HEK293T (cell line): ENCODE data around the gene CLK2.

Experiments used
- CTCF ChIA-PET: fragments of 350-600 bp; formaldehyde crosslinking; extraction: SDS; loops from one replicate; lab custom pipeline; 2021; ENCODE audit warnings: antibody characterized with exemption, inconsistent platforms; lab: Yijun Ruan, JAX
- POLR2A ChIA-PET: fragments of 350-600 bp; formaldehyde crosslinking; extraction: SDS; loops from one replicate; lab custom pipeline; 2020; ENCODE audit warnings: antibody characterized with exemption, inconsistent platforms; lab: Yijun Ruan, JAX
- DNase-seq: peaks from one replicate; pipeline ENCODE4 v3.0.0; 2012; ENCODE audit warnings: mixed read lengths; ENCODE audit errors: extremely low spot score
- ARNT ChIP-seq: fragments of 450-650 bp; IDR thresholded peaks from 2 replicates; pipeline ENCODE4 v1.6.1; 2017; ENCODE audit warnings: mild to moderate bottlenecking
- BHLHE40 ChIP-seq: fragments of 450-650 bp; IDR thresholded peaks from 2 replicates; pipeline ENCODE4 v1.6.1; 2016; ENCODE audit warnings: mild to moderate bottlenecking, moderate library complexity, borderline replicate concordance
- CTBP1 ChIP-seq: fragments of 450-650 bp; IDR thresholded peaks from 2 replicates; pipeline ENCODE4 v1.6.1; 2016; ENCODE audit warnings: borderline replicate concordance
- ELF4 ChIP-seq: fragments of 450-650 bp; IDR thresholded peaks from 2 replicates; pipeline ENCODE4 v1.6.1; 2017; ENCODE audit warnings: antibody characterized with exemption
- FOXA1 ChIP-seq: fragments of 450-650 bp; IDR thresholded peaks from 2 replicates; pipeline ENCODE4 v1.6.1; 2016; ENCODE audit warnings: mild to moderate bottlenecking
- FOXK2 ChIP-seq: fragments of 450-650 bp; IDR thresholded peaks from 2 replicates; pipeline ENCODE4 v1.6.1; 2016; ENCODE audit warnings: mild to moderate bottlenecking
- FOXM1 ChIP-seq: fragments of 450-650 bp; IDR thresholded peaks from 2 replicates; pipeline ENCODE4 v1.6.1; 2017; ENCODE audit warnings: mild to moderate bottlenecking, borderline replicate concordance
- HDGF ChIP-seq: fragments of 450-650 bp; IDR thresholded peaks from 2 replicates; pipeline ENCODE4 v1.6.1; 2017; ENCODE audit warnings: antibody characterized with exemption, borderline replicate concordance
- L3MBTL2 ChIP-seq: fragments of 450-650 bp; conservative IDR thresholded peaks from 2 replicates; pipeline ENCODE4 v1.6.1; 2016; ENCODE audit warnings: mild to moderate bottlenecking
- LEF1 ChIP-seq: fragments of 450-650 bp; IDR thresholded peaks from 2 replicates; pipeline ENCODE4 v1.6.1; 2017; ENCODE audit warnings: mild to moderate bottlenecking, borderline replicate concordance
- NFRKB ChIP-seq: fragments of 450-650 bp; IDR thresholded peaks from 2 replicates; pipeline ENCODE4 v1.6.1; 2016; ENCODE audit warnings: mild to moderate bottlenecking, moderate library complexity
- PKNOX1 ChIP-seq: fragments of 450-650 bp; IDR thresholded peaks from 2 replicates; pipeline ENCODE4 v1.6.1; 2016
- SP1 ChIP-seq: fragments of 450-650 bp; IDR thresholded peaks from 2 replicates; pipeline ENCODE4 v1.6.1; 2017
- SUZ12 ChIP-seq: fragments of 450-650 bp; IDR thresholded peaks from 2 replicates; pipeline ENCODE4 v1.6.1; 2016; ENCODE audit warnings: mild to moderate bottlenecking
- TARDBP ChIP-seq: fragments of 450-650 bp; IDR thresholded peaks from 2 replicates; pipeline ENCODE4 v1.6.1; 2016
- ZNF384 ChIP-seq: fragments of 450-650 bp; IDR thresholded peaks from 2 replicates; pipeline ENCODE4 v1.6.1; 2016

The CLK2 gene

GRCh38 chr1:155245163-155245524 is 28.2 kb downstream of the CLK2 start:
- TF ChIP-seq SUZ12 (no peak), LEF1 (no peak), HDGF (0 out of 2 replicates have a peak, but pooled peaks have one; percentile 75), NFRKB (no peak), L3MBTL2 (no peak), FOXM1 (no peak), ARNT (no peak)
- no peak for DNase-seq
- ChIA-PET POLR2A (interaction anchor here (0.7 to 5.7 kb wide), 20 partner anchors 9 to 500 kb away, joined by 3 to 43 read pairs (median 6); partner anchors contain the start of genes CLK2, ENTREP3, HCN3 and KRTCAP2), CTCF (no interaction called here)

GRCh38 chr1:155244368-155245162 is 28.7 kb downstream of the CLK2 start:
- peak; percentile 96 for DNase-seq
- ChIA-PET CTCF (interaction anchor here (0.6 to 1.2 kb wide), 5 partner anchors 20 to 1375 kb away, joined by 3 to 7 read pairs (median 4); partner anchors contain the start of gene HAPLN2), POLR2A (interaction anchor here (0.7 to 5.7 kb wide), 28 partner anchors 8 to 500 kb away, joined by 3 to 43 read pairs (median 4); partner anchors contain the start of genes CLK2, ENTREP3, FDPS and HCN3)
- TF ChIP-seq TARDBP: peak; percentile 65; the same call in 1 of the 2 replicates
- peak; percentile 99 for TF ChIP-seq CTBP1
- peak; percentile 94 for TF ChIP-seq FOXM1
- peak; percentile 95 for TF ChIP-seq ARNT
- TF ChIP-seq L3MBTL2: peak; percentile 98
- TF ChIP-seq ELF4: no peak; the same call in 1 of the 2 replicates
- peak; percentile 98 for TF ChIP-seq PKNOX1
- TF ChIP-seq NFRKB: no peak

- DNase-seq: no peak
- TF ChIP-seq TARDBP (no peak), PKNOX1 (peak; percentile 74), FOXA1 (no peak), BHLHE40 (no peak), FOXK2 (no peak)
- POLR2A ChIA-PET: interaction anchor here (1.0 to 5.7 kb wide), 9 partner anchors 9 to 81 kb away, joined by 3 to 43 read pairs (median 15); partner anchors contain the start of genes HCN3, KRTCAP2, MTX1 and SCAMP3
- CTCF ChIA-PET: interaction anchor here (0.7 to 3.8 kb wide), 2 partner anchors 8 to 157 kb away, joined by 4 to 28 read pairs; no protein-coding TSS in a partner anchor
Measured at GRCh38 chr1:155242805-155243358, 30.4 kb downstream of the CLK2 start.

GRCh38 chr1:155241841-155242264 is 31.5 kb downstream of the CLK2 start:
- no peak for DNase-seq
- ChIA-PET CTCF (interaction anchor here (1.5 to 3.8 kb wide), 3 partner anchors 9 to 69 kb away, joined by 4 to 28 read pairs (median 6); partner anchors contain the start of gene KRTCAP2), POLR2A (interaction anchor here (0.8 to 5.7 kb wide), 7 partner anchors 9 to 82 kb away, joined by 3 to 43 read pairs (median 5); partner anchors contain the start of genes KRTCAP2, MTX1 and THBS3)
- no peak for TF ChIP-seq ELF4
- no peak for TF ChIP-seq LEF1
- no peak for TF ChIP-seq SP1

- TF ChIP-seq ARNT (no peak), ZNF384 (peak; percentile 87), BHLHE40 (no peak), ELF4 (peak; percentile 91), PKNOX1 (peak; percentile 22; the same call in 1 of the 2 replicates), LEF1 (no peak), SP1 (no peak), TARDBP (no peak), HDGF (no peak), L3MBTL2 (peak; percentile 47), FOXA1 (no peak), SUZ12 (no peak), NFRKB (peak; percentile 61; the same call in 1 of the 2 replicates), FOXM1 (no peak; the same call in 1 of the 2 replicates), FOXK2 (no peak), CTBP1 (no peak)
- ChIA-PET POLR2A (interaction anchor here (0.6 to 5.7 kb wide), 8 partner anchors 10 to 482 kb away, joined by 3 to 43 read pairs (median 4); partner anchors contain the start of genes KRTCAP2, MTX1 and THBS3), CTCF (interaction anchor here (1.5 to 3.8 kb wide), 3 partner anchors 10 to 68 kb away, joined by 4 to 28 read pairs (median 6); partner anchors contain the start of gene KRTCAP2)
- peak; percentile 84 for DNase-seq
Measured at GRCh38 chr1:155241069-155241679, 32.1 kb downstream of the CLK2 start.
